ENCODE results near the gene GPR148.
"Not testable (repeated sequence)": the region's sequence is repeated elsewhere in the genome, so short reads cannot be mapped to it uniquely, and the experiment has no call there.

GPR148 gene

DNA sequence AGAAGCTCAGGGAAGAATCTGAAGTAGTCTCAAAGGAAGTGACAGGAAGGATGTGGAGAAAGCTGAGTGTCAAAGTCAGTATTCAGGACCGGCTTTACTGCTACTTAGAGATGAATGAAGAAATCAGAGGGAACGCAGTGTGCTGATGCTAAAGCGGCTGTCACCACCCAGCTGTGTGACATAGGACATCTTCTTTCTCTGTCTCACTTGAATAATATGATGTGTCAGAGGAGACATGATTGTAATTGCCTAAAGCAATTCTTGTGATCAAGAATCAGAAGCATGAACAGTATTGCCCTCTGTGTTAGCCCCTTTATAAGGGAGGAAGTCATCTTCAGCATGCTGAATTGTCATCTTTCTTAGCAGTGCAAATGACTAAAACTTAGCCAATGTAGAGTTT lies 25.6 kb upstream of the GPR148 start:
- H3K18ac ChIP-seq (ENCODE audit: low read length); H3K79me1 ChIP-seq (ENCODE audit: low read depth, low read length); H3K9me3 ChIP-seq (replicated peaks in 1 of 2; ENCODE audit: control insufficient read depth in 2 of 2, insufficient read depth in 1 of 2, low read depth in 1 of 2, low read length in 2 of 2); H3K9ac ChIP-seq (ENCODE audit: low read depth, low read length, poor library complexity); H4K91ac ChIP-seq (ENCODE audit: low read depth, low read length, poor library complexity); H2BK12ac ChIP-seq (ENCODE audit: low read length); H2BK5ac ChIP-seq (ENCODE audit: low read length); H3K23ac ChIP-seq (ENCODE audit: low read depth, low read length, poor library complexity); H3K36me3 ChIP-seq (replicated peaks in 1 of 2; ENCODE audit: control insufficient read depth in 2 of 2, insufficient read depth in 2 of 2, low read length in 2 of 2); H3K27ac ChIP-seq (replicated peaks; ENCODE audit: low read length); H2BK15ac ChIP-seq (ENCODE audit: low read length); H3K27me3 ChIP-seq (ENCODE audit: control insufficient read depth in 3 of 3, insufficient read depth in 3 of 3, low read depth in 1 of 3, low read length in 3 of 3); DNase-seq (ENCODE audit: low spot score); H3K4ac ChIP-seq (ENCODE audit: low read length); H3K14ac ChIP-seq (ENCODE audit: low read length); H3K4me3 ChIP-seq (ENCODE audit: low read length in 2 of 2); H3K4me2 ChIP-seq (ENCODE audit: insufficient read depth, low read length, poor library complexity, severe bottlenecking); H3K4me1 ChIP-seq (ENCODE audit: control insufficient read depth in 2 of 2, insufficient read depth in 1 of 2, low read depth in 1 of 2, low read length in 2 of 2); H4K8ac ChIP-seq (ENCODE audit: low read depth, low read length); H2AK5ac ChIP-seq (ENCODE audit: low read depth, low read length); H2BK120ac ChIP-seq (ENCODE audit: low read depth, low read length); H2AFZ ChIP-seq (ENCODE audit: low read length): not testable (repeated sequence)
- WGBS, 2 donors (ENCODE audit: extremely low coverage in 2 of 2, insufficient read length in 2 of 2, insufficient replicate concordance in 1 of 2): no CpG with 5 or more reads among the region's 3 CpGs

GRCh38 chr2:130714795-130715194 lies 14.1 kb upstream of the GPR148 start:
- not testable (repeated sequence) for H3K14ac ChIP-seq (ENCODE audit: low read length); DNase-seq (ENCODE audit: low spot score); H3K18ac ChIP-seq (ENCODE audit: low read length); H3K4ac ChIP-seq (ENCODE audit: low read length); H2BK120ac ChIP-seq (ENCODE audit: low read depth, low read length); H2AFZ ChIP-seq (ENCODE audit: low read length); H3K4me2 ChIP-seq (ENCODE audit: insufficient read depth, low read length, poor library complexity, severe bottlenecking); H3K36me3 ChIP-seq (replicated peaks in 1 of 2; ENCODE audit: control insufficient read depth in 2 of 2, insufficient read depth in 2 of 2, low read length in 2 of 2); H4K91ac ChIP-seq (ENCODE audit: low read depth, low read length, poor library complexity); H3K4me3 ChIP-seq (ENCODE audit: low read length in 2 of 2); H3K9ac ChIP-seq (ENCODE audit: low read depth, low read length, poor library complexity); H2BK15ac ChIP-seq (ENCODE audit: low read length); H3K9me3 ChIP-seq (replicated peaks in 1 of 2; ENCODE audit: control insufficient read depth in 2 of 2, insufficient read depth in 1 of 2, low read depth in 1 of 2, low read length in 2 of 2); H2BK12ac ChIP-seq (ENCODE audit: low read length); H3K23ac ChIP-seq (ENCODE audit: low read depth, low read length, poor library complexity); H3K27ac ChIP-seq (replicated peaks; ENCODE audit: low read length); H4K8ac ChIP-seq (ENCODE audit: low read depth, low read length); H3K79me1 ChIP-seq (ENCODE audit: low read depth, low read length); H3K27me3 ChIP-seq (ENCODE audit: control insufficient read depth in 3 of 3, insufficient read depth in 3 of 3, low read depth in 1 of 3, low read length in 3 of 3); H2AK5ac ChIP-seq (ENCODE audit: low read depth, low read length); H2BK5ac ChIP-seq (ENCODE audit: low read length); H3K4me1 ChIP-seq (ENCODE audit: control insufficient read depth in 2 of 2, insufficient read depth in 1 of 2, low read depth in 1 of 2, low read length in 2 of 2)
- WGBS, 2 donors (ENCODE audit: extremely low coverage in 2 of 2, insufficient read length in 2 of 2, insufficient replicate concordance in 1 of 2): no CpG with 5 or more reads among the region's 2 CpGs

GRCh38 chr2:130720036-130720435 lies 8.8 kb upstream of the GPR148 start:
- H3K36me3 ChIP-seq (replicated peaks in 1 of 2; ENCODE audit: control insufficient read depth in 2 of 2, insufficient read depth in 2 of 2, low read length in 2 of 2): no peaks in the 10 kb centered on the region
- WGBS, 2 donors (ENCODE audit: extremely low coverage in 2 of 2, insufficient read length in 2 of 2, insufficient replicate concordance in 1 of 2): no CpG with 5 or more reads among the region's 8 CpGs
- no peak overlapping the region for H3K4me3 ChIP-seq (ENCODE audit: low read length in 2 of 2)
- no peak overlapping the region for H3K23ac ChIP-seq (ENCODE audit: low read depth, low read length, poor library complexity)
- no peak overlapping the region for H2AFZ ChIP-seq (ENCODE audit: low read length)
- peaks cover 0 to 2% of the 10 kb centered on the region in 2 donors for H3K9me3 ChIP-seq (replicated peaks in 1 of 2; ENCODE audit: control insufficient read depth in 2 of 2, insufficient read depth in 1 of 2, low read depth in 1 of 2, low read length in 2 of 2)
- no peak overlapping the region for H2AK5ac ChIP-seq (ENCODE audit: low read depth, low read length)
- no peak overlapping the region for H3K18ac ChIP-seq (ENCODE audit: low read length)
- no peak for DNase-seq (ENCODE audit: low spot score)
- H4K91ac ChIP-seq (ENCODE audit: low read depth, low read length, poor library complexity): no peak overlapping the region
- no peaks in the 10 kb centered on the region for H3K79me1 ChIP-seq (ENCODE audit: low read depth, low read length)
- no peak overlapping the region for H2BK5ac ChIP-seq (ENCODE audit: low read length)
- no peak overlapping the region for H2BK120ac ChIP-seq (ENCODE audit: low read depth, low read length)
- H3K27ac ChIP-seq (replicated peaks; ENCODE audit: low read length): no peak overlapping the region
- no peak overlapping the region for H4K8ac ChIP-seq (ENCODE audit: low read depth, low read length)
- no peak overlapping the region for H3K14ac ChIP-seq (ENCODE audit: low read length)
- no peak overlapping the region for H2BK12ac ChIP-seq (ENCODE audit: low read length)
- no peak overlapping the region for H2BK15ac ChIP-seq (ENCODE audit: low read length)
- H3K27me3 ChIP-seq (ENCODE audit: control insufficient read depth in 3 of 3, insufficient read depth in 3 of 3, low read depth in 1 of 3, low read length in 3 of 3): no peaks in the 10 kb centered on the region
- H3K4me1 ChIP-seq (ENCODE audit: control insufficient read depth in 2 of 2, insufficient read depth in 1 of 2, low read depth in 1 of 2, low read length in 2 of 2): no peaks in the 10 kb centered on the region
- H3K4me2 ChIP-seq (ENCODE audit: insufficient read depth, low read length, poor library complexity, severe bottlenecking): no peak overlapping the region
- no peak overlapping the region for H3K4ac ChIP-seq (ENCODE audit: low read length)
- no peak overlapping the region for H3K9ac ChIP-seq (ENCODE audit: low read depth, low read length, poor library complexity)

DNA sequence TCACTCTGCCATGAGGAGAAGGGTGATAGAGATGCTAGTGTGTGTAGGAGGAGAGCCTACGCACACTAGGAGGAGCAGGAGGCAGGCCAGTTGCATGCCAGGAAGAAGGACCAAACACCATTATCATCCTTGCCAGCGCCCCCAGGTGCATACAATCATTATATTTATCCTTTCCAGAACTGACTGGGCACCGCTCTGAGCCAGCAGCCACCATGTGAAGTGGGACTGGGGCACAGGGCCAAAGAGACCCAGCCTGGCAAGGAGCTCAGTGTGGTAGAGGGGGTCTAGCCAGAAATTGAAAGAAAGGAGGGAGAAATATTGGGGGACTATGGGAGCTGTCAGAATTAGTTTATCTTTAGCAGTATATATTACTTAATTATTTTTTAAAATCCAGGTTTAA lies 8.3 kb upstream of the GPR148 start:
- Histone ChIP-seq H2BK12ac (ENCODE audit: low read length) (no peak overlapping the region), H2BK5ac (ENCODE audit: low read length) (no peak overlapping the region), H3K27ac (replicated peaks; ENCODE audit: low read length) (no peak overlapping the region), H3K4me2 (ENCODE audit: insufficient read depth, low read length, poor library complexity, severe bottlenecking) (no peak overlapping the region), H3K14ac (ENCODE audit: low read length) (no peak overlapping the region), H3K4me1 (ENCODE audit: control insufficient read depth in 2 of 2, insufficient read depth in 1 of 2, low read depth in 1 of 2, low read length in 2 of 2) (no peaks in the 10 kb centered on the region), H3K27me3 (ENCODE audit: control insufficient read depth in 3 of 3, insufficient read depth in 3 of 3, low read depth in 1 of 3, low read length in 3 of 3) (no peaks in the 10 kb centered on the region), H3K79me1 (ENCODE audit: low read depth, low read length) (no peaks in the 10 kb centered on the region), H3K9ac (ENCODE audit: low read depth, low read length, poor library complexity) (no peak overlapping the region), H4K91ac (ENCODE audit: low read depth, low read length, poor library complexity) (no peak overlapping the region), H3K23ac (ENCODE audit: low read depth, low read length, poor library complexity) (no peak overlapping the region), H3K9me3 (replicated peaks in 1 of 2; ENCODE audit: control insufficient read depth in 2 of 2, insufficient read depth in 1 of 2, low read depth in 1 of 2, low read length in 2 of 2) (peaks cover 0 to 2% of the 10 kb centered on the region in 2 donors), H2AFZ (ENCODE audit: low read length) (no peak overlapping the region), H2BK15ac (ENCODE audit: low read length) (no peak overlapping the region), H3K4ac (ENCODE audit: low read length) (no peak overlapping the region), H2AK5ac (ENCODE audit: low read depth, low read length) (no peak overlapping the region), H3K18ac (ENCODE audit: low read length) (no peak overlapping the region), H2BK120ac (ENCODE audit: low read depth, low read length) (no peak overlapping the region), H3K36me3 (replicated peaks in 1 of 2; ENCODE audit: control insufficient read depth in 2 of 2, insufficient read depth in 2 of 2, low read length in 2 of 2) (no peaks in the 10 kb centered on the region), H3K4me3 (ENCODE audit: low read length in 2 of 2) (no peak overlapping the region), H4K8ac (ENCODE audit: low read depth, low read length) (no peak overlapping the region)
- DNase-seq (ENCODE audit: low spot score): no peak
- WGBS, 2 donors (ENCODE audit: extremely low coverage in 2 of 2, insufficient read length in 2 of 2, insufficient replicate concordance in 1 of 2): no CpG with 5 or more reads among the region's 3 CpGs

Data from neuronal stem cell (in vitro differentiated cells).